ENCODE results near the gene ZNF83. TPM values are rescaled to one million over a fixed set of nuclear protein-coding genes. Genes with fewer than 3 reads are reported as not detected.
"Not testable (repeated sequence)": the region's sequence is repeated elsewhere in the genome, so short reads cannot be mapped to it uniquely, and the experiment has no call there.

The ZNF83 gene
- total RNA-seq, 1 donor from 2014 or later = 47.9 TPM

- DNase-seq = no peak
- no peaks in the 10 kb centered on the region for H3K4me1 ChIP-seq
- intact Hi-C loops (cut with DNase I) = no loop called here
- no peak overlapping the region for H3K4me3 ChIP-seq
- no peaks in the 10 kb centered on the region for H3K27me3 ChIP-seq (ENCODE audit: low read depth)
- H3K27ac ChIP-seq = no peak overlapping the region
- H3K36me3 ChIP-seq = peaks cover 58% of the 10 kb centered on the region
- peaks cover 11% of the 10 kb centered on the region for H3K9me3 ChIP-seq
- no peak for TF ChIP-seq CTCF (IDR thresholded peaks at IDR 0.05)
- no peak for ATAC-seq
Observed at GRCh38 chr19:52621376-52621775, 16.8 kb downstream of the ZNF83 start.

GRCh38 chr19:52613299-52613906, 24.8 kb downstream of the ZNF83 start:
- ATAC-seq (no peak), DNase-seq (no peak)
- Histone ChIP-seq H3K36me3 (peaks cover 57% of the 10 kb centered on the region), H3K27me3 (ENCODE audit: low read depth) (no peaks in the 10 kb centered on the region), H3K4me3 (no peak overlapping the region), H3K27ac (no peak overlapping the region), H3K4me1 (no peaks in the 10 kb centered on the region), H3K9me3 (peaks cover 59% of the 10 kb centered on the region)
- TF ChIP-seq CTCF (IDR thresholded peaks at IDR 0.05) = no peak
- intact Hi-C loops (cut with DNase I) = no loop called here

- TF ChIP-seq CTCF (IDR thresholded peaks at IDR 0.05) = no peak
- peaks cover 16% of the 10 kb centered on the region for H3K4me1 ChIP-seq
- H3K36me3 ChIP-seq = no peaks in the 10 kb centered on the region
- ATAC-seq (no peak), DNase-seq (no peak)
- H3K4me3 ChIP-seq = no peak overlapping the region
- no peak overlapping the region for H3K27ac ChIP-seq
- H3K27me3 ChIP-seq (ENCODE audit: low read depth) = no peaks in the 10 kb centered on the region
- H3K9me3 ChIP-seq = peaks cover 12% of the 10 kb centered on the region
- intact Hi-C loops (cut with DNase I) = no loop called here
Observed at GRCh38 chr19:52603558-52604207, 34.5 kb downstream of the ZNF83 start.

GRCh38 chr19:52602941-52603340, 35.2 kb downstream of the ZNF83 start:
- H3K36me3 ChIP-seq = no peaks in the 10 kb centered on the region
- H3K27ac ChIP-seq = no peak overlapping the region
- no peak for ATAC-seq
- no peak for DNase-seq
- peaks cover 16% of the 10 kb centered on the region for H3K4me1 ChIP-seq
- no peak overlapping the region for H3K4me3 ChIP-seq
- intact Hi-C loops (cut with DNase I) = no loop called here
- H3K9me3 ChIP-seq = peaks cover 10% of the 10 kb centered on the region
- TF ChIP-seq CTCF (IDR thresholded peaks at IDR 0.05) = no peak
- no peaks in the 10 kb centered on the region for H3K27me3 ChIP-seq (ENCODE audit: low read depth)

GRCh38 chr19:52601974-52602366, 36.2 kb downstream of the ZNF83 start:
- Histone ChIP-seq H3K4me1 (peaks cover 16% of the 10 kb centered on the region), H3K27ac (peak overlapping the region; percentile 74), H3K4me3 (peak overlapping the region; percentile 74)
- DNase-seq; H3K9me3 ChIP-seq; H3K27me3 ChIP-seq (ENCODE audit: low read depth); H3K36me3 ChIP-seq; intact Hi-C loops (cut with DNase I): not testable (repeated sequence)
- peak in 1 of 2 donors; percentile 8 for ATAC-seq
